ENCODE results near the gene AUTS2.

DNA sequence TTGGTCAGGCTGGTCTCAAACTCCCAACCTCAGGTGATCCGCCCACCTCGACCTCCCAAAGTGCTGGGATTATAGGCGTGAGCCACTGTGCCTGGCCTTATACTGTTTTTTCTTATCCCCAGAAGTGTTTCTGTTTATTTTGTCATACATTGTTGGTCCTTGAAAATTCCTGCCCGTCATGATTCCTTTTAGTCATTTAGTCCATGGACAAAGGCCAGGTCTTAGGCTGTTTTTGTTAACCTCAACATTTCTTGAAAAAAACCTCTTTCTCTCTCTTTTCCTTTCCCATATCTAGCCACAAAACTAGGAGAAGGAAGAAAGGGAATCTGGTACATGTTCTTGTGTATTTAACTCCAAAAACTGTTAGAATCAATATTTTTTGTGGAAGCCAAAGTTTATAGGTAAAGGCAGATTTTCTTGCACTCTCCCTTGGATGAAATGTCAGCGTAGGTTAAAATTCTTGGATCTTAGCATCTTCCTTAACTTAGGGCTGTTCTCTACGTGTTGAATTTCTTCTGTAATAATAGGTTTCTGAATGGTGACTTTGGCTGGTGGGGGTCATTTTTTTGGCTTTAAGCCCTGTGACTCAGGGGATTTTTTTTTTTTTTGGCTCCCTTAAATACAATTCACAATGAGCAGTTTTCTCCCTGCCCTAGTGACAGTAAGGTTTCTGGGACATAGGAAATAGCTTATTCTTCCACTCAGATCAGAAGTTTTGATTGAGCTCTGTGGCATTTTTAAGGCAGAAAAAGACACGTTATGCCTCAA, 500.8 kb downstream of the AUTS2 start:
- no peak for TF ChIP-seq TAF1 (IDR thresholded peaks at IDR 0.05; ENCODE audit: low read depth, low read length)
- no peak for TF ChIP-seq POLR2A (IDR thresholded peaks at IDR 0.05; ENCODE audit: low read depth, low read length)
- TF ChIP-seq SPI1 (IDR thresholded peaks at IDR 0.05; ENCODE audit: low read depth, low read length): no peak
- TF ChIP-seq POLR2AphosphoS5 (IDR thresholded peaks at IDR 0.05; ENCODE audit: low read depth, low read length): no peak
- no peak for TF ChIP-seq PAX5 (IDR thresholded peaks at IDR 0.05; ENCODE audit: insufficient read depth, low read length, severe bottlenecking)

Measured in GM12891 (cell line).